Measurements from ENCODE around the gene PRDX5.

PRDX5 gene

GRCh38 chr11:64349404-64349803, 31.5 kb downstream of the PRDX5 start:
- DNase-seq: no peak

- DNase-seq: no peak
Observed at GRCh38 chr11:64351136-64351631, 33.3 kb downstream of the PRDX5 start.

GRCh38 chr11:64352099-64352994, 34.4 kb downstream of the PRDX5 start:
- DNase-seq: peak; percentile 88

- DNase-seq: peak; percentile 97
Observed at GRCh38 chr11:64352995-64353714, 35.2 kb downstream of the PRDX5 start.

- DNase-seq: no peak
Observed at GRCh38 chr11:64353715-64354506, 36.0 kb downstream of the PRDX5 start.

- peak; percentile 84 for DNase-seq
Observed at GRCh38 chr11:64355078-64355940, 37.4 kb downstream of the PRDX5 start.

- peak; percentile 32 for DNase-seq
Observed at GRCh38 chr11:64356498-64357411, 38.8 kb downstream of the PRDX5 start.

DNA sequence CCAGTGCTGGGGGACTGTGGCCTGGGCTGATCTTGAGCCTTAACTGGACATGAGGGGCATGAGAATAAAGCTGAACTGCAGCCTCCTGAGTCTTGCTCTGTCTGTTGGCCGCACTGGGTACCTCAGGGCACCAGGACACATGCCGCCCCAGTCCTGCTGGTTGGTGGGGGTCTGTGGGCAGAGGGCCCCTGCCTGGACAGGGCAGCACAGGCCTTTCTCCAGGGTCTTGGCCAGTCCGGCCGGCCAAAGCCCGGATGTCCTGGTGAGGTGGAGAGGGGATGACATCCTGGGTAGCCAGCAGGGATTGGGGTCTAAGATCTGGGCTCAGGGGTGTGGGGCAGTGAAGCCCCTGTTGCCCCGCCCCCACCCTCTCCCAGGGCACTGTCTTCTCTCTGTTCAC, 39.5 kb downstream of the PRDX5 start:
- no peak for DNase-seq

GRCh38 chr11:64357904-64358535, 40.1 kb downstream of the PRDX5 start:
- DNase-seq: no peak

DNA sequence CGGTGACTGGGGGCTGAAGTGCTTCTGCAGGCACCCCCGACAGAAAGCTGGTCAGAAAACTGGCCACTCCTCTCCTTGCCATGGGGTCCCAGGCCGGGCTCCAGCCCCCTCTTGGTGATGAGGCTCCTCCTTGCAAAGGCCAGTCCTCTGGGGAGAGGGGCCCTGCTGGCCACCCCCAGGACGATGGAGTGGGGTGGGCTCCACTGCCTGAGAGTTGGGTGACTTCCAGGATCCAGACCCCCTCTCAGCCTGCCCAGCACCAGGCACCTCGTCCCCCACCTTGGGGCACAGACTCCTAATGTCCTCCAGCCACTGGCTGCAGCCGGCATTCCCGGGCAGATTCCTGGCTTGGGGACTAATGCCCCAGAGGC, 40.6 kb downstream of the PRDX5 start:
- no peak for DNase-seq

DNA sequence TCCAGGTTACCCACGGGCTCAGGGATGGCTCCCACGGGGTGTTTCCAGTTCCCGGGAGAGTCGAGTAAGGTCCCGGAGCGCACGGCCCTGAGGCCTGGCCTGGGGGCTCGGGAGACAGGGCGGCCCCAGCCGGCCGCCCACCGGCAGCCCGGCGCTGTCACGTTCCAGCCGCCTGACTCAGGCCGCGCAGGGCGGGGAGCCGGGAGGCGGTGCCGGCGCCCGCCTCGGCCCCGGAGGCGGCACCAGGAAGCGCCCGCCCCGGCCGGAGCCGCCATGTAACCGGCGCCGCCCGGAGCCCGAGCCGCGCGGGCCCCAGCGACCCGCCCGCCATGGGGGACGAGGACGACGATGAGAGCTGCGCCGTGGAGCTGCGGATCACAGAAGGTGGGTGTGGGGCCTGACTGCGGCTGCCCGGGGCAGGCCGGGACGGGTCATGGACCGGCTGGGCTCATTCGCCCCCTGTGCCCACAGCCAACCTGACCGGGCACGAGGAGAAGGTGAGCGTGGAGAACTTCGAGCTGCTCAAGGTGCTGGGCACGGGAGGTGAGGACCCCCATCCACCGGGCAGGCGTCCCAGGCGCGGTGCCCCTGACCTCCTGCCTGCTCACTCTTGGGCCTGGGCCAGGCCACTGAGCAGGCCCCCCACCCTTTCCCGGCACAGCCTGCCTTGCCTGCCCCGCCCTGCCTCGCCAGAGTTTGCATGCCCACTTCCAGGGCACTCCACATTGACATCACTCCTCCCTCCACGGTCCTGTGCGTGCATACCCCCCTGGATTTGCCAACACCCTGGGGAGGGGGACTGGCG, 41.2 kb downstream of the PRDX5 start, which contains the start of gene RPS6KA4:
RPS6KA4 (plus strand) TSS at position 256 of the 805 bp plus-strand sequence; CDS start at position 330, 74 bp downstream.
- DNase-seq: no peak

DNA sequence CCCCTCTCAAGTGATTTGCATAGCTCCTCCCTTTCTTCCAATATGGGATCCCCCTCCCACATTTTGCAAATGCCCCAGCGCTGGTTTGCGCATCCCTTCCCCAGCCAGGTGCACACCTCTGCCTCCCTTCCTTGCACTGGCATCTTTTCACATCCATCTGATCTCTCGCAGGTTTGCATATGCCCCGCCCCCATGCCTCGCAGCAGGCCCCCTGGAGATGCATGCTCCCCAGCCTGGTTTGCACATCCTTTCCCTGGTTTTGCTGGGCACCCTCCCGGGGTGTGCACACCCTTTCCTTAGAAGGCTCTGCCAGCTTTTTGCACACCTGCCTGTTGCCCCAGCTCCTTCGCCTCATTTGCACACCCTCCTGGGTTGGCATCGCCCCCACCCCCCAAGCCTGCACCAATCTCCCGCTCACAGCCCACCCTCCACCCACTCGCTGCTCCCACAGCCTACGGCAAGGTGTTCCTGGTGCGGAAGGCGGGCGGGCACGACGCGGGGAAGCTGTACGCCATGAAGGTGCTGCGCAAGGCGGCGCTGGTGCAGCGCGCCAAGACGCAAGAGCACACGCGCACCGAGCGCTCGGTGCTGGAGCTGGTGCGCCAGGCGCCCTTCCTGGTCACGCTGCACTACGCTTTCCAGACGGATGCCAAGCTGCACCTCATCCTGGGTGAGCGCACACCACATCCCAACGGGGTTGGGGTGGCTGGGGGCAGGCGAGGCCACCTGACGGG, 42.0 kb downstream of the PRDX5 start:
- no peak for DNase-seq

DNA sequence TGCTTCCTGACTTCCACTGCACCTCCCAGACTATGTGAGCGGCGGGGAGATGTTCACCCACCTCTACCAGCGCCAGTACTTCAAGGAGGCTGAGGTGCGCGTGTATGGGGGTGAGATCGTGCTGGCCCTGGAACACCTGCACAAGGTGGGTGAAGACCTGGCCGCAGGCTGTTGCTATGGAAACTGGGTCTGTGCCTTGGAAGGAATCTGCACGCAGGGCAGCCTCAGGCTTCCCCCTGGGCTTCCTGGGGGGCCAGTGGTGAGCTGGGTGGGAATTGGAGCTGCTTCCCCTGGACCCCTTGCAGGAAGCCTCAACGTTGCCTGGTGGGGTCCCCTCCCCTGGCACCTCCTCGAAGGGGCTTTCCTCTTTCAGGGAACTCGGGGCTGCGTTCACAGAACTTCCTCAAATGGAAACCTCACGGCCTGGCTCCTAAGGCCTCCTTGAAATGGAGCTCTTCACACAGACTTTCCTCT, 42.6 kb downstream of the PRDX5 start:
- no peak for DNase-seq

DNA sequence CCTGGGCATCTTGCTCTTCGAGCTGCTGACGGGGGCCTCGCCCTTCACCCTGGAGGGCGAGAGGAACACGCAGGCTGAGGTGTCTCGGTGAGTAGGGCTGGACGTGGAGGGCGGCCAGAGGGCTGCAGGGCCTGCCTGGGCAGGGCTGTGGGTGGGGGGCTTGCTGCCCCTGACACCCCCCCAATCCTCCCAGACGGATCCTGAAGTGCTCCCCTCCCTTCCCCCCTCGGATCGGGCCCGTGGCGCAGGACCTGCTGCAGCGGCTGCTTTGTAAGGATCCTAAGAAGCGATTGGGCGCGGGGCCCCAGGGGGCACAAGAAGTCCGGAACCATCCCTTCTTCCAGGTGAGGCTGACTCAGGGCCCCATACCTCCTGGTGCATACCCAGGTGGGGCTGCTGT, 43.7 kb downstream of the PRDX5 start:
- DNase-seq: no peak

DNA sequence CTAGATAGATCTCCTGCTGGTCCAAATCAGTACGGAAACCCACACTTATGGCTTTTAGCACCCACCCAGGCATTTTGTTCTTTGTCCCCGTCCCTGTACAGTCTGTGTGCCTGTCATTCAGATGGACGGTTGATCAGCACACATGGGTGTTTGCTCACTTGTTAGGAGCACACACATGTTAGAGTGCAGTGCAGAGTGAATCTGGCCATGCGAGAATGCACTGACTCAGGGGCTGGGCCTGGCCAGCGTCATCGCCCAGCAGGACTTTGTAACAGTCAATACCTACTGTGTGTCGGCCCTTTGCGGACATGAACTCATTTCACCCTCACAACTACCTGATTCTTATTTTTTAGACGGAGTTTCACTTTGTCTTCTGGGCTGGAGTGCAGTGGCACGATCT, 44.4 kb downstream of the PRDX5 start:
- no peak for DNase-seq

GRCh38 chr11:64364435-64364834, 46.5 kb downstream of the PRDX5 start:
- no peak for DNase-seq

DNA sequence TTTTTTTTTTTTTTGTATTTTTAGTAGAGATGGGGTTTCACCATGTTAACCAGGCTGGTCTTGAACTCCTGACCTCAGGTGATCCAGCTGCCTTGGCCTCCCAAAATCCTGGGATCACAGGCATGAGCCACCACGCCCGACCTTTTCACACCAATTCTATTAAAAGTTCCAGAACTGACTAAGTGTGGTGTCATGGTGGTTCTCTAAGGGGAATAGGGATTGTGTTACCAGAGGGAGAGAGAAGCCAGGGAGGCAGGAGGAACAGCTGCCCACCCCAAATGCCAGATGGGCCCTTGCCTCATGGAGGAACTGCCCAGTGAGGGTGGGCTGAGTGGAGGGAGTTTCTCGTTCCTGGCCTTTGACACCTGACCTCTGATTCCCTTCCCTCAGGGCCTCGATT, 47.0 kb downstream of the PRDX5 start:
- DNase-seq: no peak

- DNase-seq: no peak
Observed at GRCh38 chr11:64366751-64367150, 48.8 kb downstream of the PRDX5 start.
